ENCODE data around the gene RUNX2. TPM values are rescaled to one million over a fixed set of nuclear protein-coding genes. Genes with fewer than 3 reads are reported as not detected.

RUNX2 gene
- total and polyA plus RNA-seq, 4 donors = 0.09 to 1.5 (median 0.75) TPM

- TF ChIP-seq, protein P1, sequence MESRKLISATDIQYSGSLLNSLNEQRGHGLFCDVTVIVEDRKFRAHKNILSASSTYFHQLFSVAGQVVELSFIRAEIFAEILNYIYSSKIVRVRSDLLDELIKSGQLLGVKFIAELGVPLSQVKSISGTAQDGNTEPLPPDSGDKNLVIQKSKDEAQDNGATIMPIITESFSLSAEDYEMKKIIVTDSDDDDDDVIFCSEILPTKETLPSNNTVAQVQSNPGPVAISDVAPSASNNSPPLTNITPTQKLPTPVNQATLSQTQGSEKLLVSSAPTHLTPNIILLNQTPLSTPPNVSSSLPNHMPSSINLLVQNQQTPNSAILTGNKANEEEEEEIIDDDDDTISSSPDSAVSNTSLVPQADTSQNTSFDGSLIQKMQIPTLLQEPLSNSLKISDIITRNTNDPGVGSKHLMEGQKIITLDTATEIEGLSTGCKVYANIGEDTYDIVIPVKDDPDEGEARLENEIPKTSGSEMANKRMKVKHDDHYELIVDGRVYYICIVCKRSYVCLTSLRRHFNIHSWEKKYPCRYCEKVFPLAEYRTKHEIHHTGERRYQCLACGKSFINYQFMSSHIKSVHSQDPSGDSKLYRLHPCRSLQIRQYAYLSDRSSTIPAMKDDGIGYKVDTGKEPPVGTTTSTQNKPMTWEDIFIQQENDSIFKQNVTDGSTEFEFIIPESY (IDR thresholded peaks at IDR 0.05) = no peak
Observed at GRCh38 chr6:45310118-45310788, 17.9 kb upstream of the RUNX2 start (continued).

- H3K4me3 ChIP-seq (ENCODE audit: low read depth in 1 of 3, low read length in 3 of 3) = no peak overlapping the region
- DNase-seq (ENCODE audit: low spot score) = no peak
- no peaks in the 10 kb centered on the region for H3K9me3 ChIP-seq (ENCODE audit: control insufficient read depth in 4 of 4, low read length in 3 of 4)
- H3K4me1 ChIP-seq (ENCODE audit: control insufficient read depth in 4 of 4, insufficient read depth in 4 of 4, low read length in 3 of 4) = no peaks in the 10 kb centered on the region
- TF ChIP-seq NR2F2 (IDR thresholded peaks at IDR 0.05) = no peak
- no peak for TF ChIP-seq HNF4A (conservative IDR thresholded peaks at IDR 0.05)
- TF ChIP-seq, protein P2, sequence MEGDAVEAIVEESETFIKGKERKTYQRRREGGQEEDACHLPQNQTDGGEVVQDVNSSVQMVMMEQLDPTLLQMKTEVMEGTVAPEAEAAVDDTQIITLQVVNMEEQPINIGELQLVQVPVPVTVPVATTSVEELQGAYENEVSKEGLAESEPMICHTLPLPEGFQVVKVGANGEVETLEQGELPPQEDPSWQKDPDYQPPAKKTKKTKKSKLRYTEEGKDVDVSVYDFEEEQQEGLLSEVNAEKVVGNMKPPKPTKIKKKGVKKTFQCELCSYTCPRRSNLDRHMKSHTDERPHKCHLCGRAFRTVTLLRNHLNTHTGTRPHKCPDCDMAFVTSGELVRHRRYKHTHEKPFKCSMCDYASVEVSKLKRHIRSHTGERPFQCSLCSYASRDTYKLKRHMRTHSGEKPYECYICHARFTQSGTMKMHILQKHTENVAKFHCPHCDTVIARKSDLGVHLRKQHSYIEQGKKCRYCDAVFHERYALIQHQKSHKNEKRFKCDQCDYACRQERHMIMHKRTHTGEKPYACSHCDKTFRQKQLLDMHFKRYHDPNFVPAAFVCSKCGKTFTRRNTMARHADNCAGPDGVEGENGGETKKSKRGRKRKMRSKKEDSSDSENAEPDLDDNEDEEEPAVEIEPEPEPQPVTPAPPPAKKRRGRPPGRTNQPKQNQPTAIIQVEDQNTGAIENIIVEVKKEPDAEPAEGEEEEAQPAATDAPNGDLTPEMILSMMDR (IDR thresholded peaks at IDR 0.05; ENCODE audit: low read depth, low read length, missing input control) = no peak
- no peak for TF ChIP-seq YY1 (IDR thresholded peaks at IDR 0.05)
- TF ChIP-seq FOXA1 (IDR thresholded peaks at IDR 0.05) = no peak
- no peak for TF ChIP-seq FOXA2 (IDR thresholded peaks at IDR 0.05)
- TF ChIP-seq RAD21 (IDR thresholded peaks at IDR 0.05) = no peak
- TF ChIP-seq, protein P3, sequence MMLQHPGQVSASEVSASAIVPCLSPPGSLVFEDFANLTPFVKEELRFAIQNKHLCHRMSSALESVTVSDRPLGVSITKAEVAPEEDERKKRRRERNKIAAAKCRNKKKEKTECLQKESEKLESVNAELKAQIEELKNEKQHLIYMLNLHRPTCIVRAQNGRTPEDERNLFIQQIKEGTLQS (IDR thresholded peaks at IDR 0.05) = no peak
- TF ChIP-seq, protein P4, sequence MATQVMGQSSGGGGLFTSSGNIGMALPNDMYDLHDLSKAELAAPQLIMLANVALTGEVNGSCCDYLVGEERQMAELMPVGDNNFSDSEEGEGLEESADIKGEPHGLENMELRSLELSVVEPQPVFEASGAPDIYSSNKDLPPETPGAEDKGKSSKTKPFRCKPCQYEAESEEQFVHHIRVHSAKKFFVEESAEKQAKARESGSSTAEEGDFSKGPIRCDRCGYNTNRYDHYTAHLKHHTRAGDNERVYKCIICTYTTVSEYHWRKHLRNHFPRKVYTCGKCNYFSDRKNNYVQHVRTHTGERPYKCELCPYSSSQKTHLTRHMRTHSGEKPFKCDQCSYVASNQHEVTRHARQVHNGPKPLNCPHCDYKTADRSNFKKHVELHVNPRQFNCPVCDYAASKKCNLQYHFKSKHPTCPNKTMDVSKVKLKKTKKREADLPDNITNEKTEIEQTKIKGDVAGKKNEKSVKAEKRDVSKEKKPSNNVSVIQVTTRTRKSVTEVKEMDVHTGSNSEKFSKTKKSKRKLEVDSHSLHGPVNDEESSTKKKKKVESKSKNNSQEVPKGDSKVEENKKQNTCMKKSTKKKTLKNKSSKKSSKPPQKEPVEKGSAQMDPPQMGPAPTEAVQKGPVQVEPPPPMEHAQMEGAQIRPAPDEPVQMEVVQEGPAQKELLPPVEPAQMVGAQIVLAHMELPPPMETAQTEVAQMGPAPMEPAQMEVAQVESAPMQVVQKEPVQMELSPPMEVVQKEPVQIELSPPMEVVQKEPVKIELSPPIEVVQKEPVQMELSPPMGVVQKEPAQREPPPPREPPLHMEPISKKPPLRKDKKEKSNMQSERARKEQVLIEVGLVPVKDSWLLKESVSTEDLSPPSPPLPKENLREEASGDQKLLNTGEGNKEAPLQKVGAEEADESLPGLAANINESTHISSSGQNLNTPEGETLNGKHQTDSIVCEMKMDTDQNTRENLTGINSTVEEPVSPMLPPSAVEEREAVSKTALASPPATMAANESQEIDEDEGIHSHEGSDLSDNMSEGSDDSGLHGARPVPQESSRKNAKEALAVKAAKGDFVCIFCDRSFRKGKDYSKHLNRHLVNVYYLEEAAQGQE (IDR thresholded peaks at IDR 0.05) = no peak
- no peak for TF ChIP-seq EGR1 (IDR thresholded peaks at IDR 0.05; ENCODE audit: low read depth in 2 of 2)
- no peaks in the 10 kb centered on the region for H3K27me3 ChIP-seq (ENCODE audit: control insufficient read depth in 4 of 4, insufficient read depth in 4 of 4, low read length in 3 of 4)
- 69% methylated on average over 5 of the region's 5 CpGs for WGBS
- H3K9ac ChIP-seq (ENCODE audit: low read depth in 1 of 2, low read length in 2 of 2) = no peak overlapping the region
- no peak overlapping the region for H3K27ac ChIP-seq (ENCODE audit: low read depth in 1 of 2, low read length in 2 of 2)
- H3K36me3 ChIP-seq (ENCODE audit: control insufficient read depth in 4 of 4, insufficient read depth in 3 of 4, low read depth in 1 of 4, low read length in 3 of 4) = no peaks in the 10 kb centered on the region
Observed at GRCh38 chr6:45314146-45314545, 14.0 kb upstream of the RUNX2 start.

- H3K4me1 ChIP-seq (ENCODE audit: control insufficient read depth in 4 of 4, insufficient read depth in 4 of 4, low read length in 3 of 4) = no peaks in the 10 kb centered on the region
- no peaks in the 10 kb centered on the region for H3K9me3 ChIP-seq (ENCODE audit: control insufficient read depth in 4 of 4, low read length in 3 of 4)
- H3K27ac ChIP-seq (ENCODE audit: low read depth in 1 of 2, low read length in 2 of 2) = no peak overlapping the region
- TF ChIP-seq FOXA2 (IDR thresholded peaks at IDR 0.05) (no peak), TAF1 (conservative IDR thresholded peaks at IDR 0.05) (no peak)
- H3K4me3 ChIP-seq (ENCODE audit: low read depth in 1 of 3, low read length in 3 of 3) = no peak overlapping the region
- WGBS = 79% methylated on average over 4 of the region's 4 CpGs
- no peaks in the 10 kb centered on the region for H3K27me3 ChIP-seq (ENCODE audit: control insufficient read depth in 4 of 4, insufficient read depth in 4 of 4, low read length in 3 of 4)
- H3K36me3 ChIP-seq (ENCODE audit: control insufficient read depth in 4 of 4, insufficient read depth in 3 of 4, low read depth in 1 of 4, low read length in 3 of 4) = no peaks in the 10 kb centered on the region
- DNase-seq (ENCODE audit: low spot score) = no peak
- no peak overlapping the region for H3K9ac ChIP-seq (ENCODE audit: low read depth in 1 of 2, low read length in 2 of 2)
Observed at GRCh38 chr6:45320349-45320748, 7.8 kb upstream of the RUNX2 start.

Data from liver (tissue), 9 donors.